RCC 7860 (cell line): ENCODE data around the gene C3orf70.
"Not testable (repeated sequence)": the region's sequence is repeated elsewhere in the genome, so short reads cannot be mapped to it uniquely, and the experiment has no call there.

ENCODE experiments used
- DNase-seq: peaks from one replicate; pipeline ENCODE4 v3.0.0-alpha.2; 2015; ENCODE audit warnings: low spot score
- FAIRE-seq: peaks from 2 replicates; lab custom pipeline; 2012; peaks lifted over from hg19 to GRCh38; lab: Jason Lieb, UNC

The C3orf70 gene

DNA sequence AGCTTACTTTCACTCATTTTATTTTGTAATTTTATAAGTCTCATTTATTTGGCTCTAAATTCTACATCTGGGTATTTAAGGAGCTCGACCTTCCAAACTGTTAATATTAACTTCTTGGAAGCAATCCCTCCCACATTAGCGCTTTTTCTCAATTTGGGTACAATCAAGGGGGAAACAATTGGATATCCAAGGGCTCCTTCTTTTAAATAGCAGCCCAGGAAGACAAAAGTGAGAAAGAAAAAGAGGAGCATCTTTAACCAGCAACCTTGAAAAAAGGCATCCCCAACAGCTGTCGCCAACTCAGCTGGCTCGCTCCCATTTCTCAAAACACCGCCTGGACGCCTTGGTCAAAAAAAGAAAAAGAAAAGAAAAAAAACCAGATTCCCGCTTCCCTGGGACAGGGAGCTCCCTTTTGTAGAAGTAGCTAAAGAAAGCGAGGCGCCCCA is 873 bp downstream of the C3orf70 start:
- FAIRE-seq (no peak), DNase-seq (no peak)

DNA sequence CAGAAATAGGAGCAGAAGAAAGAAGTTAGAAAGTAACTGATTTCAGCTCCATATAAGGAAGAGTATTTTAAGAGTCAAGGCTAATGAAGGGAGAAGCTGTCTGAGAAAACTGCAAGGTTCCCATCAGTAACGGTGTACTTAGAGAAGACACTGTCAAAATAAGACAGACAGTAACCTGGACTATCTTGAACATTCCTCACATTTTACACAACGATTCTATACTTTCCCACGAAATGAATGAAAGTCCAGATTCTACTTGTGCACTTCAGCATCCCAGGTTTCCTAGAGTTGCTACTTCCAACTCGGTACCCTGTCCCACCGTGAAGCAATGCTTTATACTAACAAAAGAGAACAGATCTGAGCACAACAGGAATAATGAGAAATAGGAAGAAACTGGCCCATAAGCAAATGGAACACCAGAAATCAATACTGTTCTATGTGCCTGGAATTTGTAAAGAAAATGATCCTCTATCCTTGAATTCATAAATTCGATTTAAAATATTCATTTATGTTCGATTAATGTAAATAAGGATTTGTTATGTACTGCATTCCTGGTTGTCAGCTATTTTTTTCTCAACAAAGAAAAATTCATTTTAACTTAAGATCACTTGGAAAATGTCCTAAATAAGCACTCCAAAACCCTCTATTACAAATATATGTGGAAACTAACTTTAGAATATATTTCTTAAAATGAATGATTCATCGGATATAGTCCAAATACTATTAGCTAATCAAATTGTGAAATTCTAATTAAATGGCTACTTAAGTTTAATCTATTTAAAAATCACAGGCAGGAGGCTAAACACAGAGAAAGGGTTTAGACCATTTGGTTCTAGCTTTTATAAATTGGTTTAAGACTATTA is 1.5 kb downstream of the C3orf70 start:
- DNase-seq, result no peak
- no peak for FAIRE-seq

DNA sequence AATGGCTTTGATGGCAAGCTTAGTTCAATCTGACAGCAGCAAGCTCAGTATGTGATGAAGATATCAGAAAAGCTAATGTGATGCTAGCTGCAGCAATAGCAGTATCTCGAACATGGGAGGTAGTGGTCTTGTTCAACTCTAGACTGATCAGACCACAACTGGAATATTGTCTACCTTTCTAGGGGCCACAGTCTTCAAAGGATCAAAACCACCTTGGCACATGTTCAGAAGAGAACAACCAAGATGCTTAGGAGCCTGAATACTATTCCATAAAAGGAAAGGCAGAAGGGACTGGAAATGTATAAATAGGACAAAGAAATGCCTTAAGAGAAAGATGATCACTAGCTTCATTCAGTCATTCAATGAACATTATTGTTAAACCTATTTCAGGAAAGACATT is 2.3 kb downstream of the C3orf70 start:
- FAIRE-seq, result no peak
- DNase-seq, result no peak

DNA sequence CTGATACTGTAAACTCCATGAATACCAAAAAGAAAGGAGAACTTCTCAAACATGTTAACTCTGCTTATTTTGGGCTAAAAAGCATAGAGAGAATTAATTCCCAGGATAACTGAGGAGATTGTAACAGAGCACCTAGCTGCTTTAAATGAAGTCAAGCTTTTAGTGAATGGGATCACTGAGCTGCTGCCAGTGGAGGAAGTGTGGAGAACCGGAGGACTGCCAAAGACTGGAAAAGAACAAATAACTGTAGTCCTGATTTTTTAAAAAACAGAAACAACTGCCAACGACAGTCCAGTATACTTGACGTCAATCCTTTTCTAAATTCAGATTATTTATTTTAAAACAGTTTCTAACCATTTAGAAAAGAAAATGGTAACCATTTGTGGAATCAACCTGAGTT is 3.3 kb downstream of the C3orf70 start:
- FAIRE-seq, result no peak
- no peak for DNase-seq

DNA sequence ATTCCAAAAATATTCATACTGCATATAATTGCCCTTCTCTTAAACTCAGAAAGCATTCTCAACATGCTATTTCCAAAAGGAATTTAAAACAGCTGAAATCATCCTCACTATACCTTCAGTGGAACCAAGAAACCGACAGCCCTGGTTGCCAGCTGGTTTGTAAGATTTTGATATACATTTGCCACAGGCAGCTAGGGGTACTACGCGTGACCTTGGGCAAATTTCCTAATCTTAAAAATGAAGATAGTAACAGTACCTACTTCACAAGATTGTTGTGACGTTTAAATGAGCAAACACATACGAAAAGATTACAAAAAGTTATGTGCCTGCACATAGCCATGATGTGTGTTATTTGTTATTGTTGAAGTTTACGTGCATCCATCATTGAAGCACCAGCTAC is 7.3 kb downstream of the C3orf70 start:
- DNase-seq (no peak), FAIRE-seq (no peak)

DNA sequence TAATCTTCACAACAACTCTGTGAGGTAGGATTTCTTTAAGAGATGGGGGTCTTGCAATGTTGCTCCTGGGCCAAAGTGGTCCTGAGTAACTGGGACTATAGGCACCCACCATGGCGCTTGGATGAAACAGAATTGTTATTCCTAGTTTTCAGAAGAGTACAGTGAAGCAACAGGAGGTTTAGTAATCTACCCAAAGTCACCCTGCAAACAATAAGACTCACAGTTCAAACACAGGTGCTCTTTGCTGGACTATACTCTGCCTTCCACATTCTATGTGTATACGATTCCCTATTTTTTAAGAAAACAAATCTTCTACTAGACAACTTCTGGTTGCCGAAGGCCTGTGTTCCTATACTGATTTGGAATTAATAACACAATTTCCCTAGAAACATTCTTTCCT is 8.1 kb downstream of the C3orf70 start:
- FAIRE-seq (no peak), DNase-seq (no peak)

DNA sequence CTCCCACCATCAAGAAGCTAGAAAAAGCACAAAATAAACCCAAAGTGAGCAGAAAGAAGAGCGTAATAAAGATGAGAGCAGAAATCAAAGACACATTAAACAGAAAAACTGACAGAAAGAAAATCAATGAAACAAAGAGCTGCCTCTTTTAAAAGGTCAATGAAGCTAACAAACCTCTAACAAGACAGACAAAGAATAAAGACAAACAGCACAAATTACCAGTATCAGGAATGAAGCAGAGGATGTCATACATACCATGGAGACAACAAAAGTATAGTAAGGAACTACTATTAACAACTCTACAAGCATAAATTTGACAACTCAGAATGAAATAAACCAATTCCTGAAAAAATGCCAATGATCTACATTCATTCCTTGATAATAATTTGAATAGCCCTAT is 15.0 kb downstream of the C3orf70 start:
- FAIRE-seq (no peak), DNase-seq (no peak)

DNA sequence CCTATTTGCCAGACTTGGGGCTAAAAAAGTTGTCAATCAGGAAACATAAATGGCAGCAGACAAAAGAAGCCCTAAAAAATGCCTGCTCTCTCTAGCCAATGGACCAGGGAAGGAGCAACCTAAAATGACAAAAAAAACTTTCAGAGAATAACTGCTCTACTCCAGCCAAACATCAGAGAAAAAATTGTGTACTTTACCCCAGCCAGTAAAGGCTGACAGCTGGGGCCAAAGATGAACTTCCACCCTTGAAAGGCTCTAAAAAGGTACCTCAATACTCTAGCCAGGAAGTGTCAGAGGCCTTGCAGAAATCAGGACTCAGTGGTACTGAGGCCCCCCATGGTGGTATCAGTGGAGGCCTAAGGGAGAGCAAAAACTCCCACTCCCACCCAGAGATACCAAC is 18.4 kb downstream of the C3orf70 start:
- FAIRE-seq, result no peak
- no peak for DNase-seq

DNA sequence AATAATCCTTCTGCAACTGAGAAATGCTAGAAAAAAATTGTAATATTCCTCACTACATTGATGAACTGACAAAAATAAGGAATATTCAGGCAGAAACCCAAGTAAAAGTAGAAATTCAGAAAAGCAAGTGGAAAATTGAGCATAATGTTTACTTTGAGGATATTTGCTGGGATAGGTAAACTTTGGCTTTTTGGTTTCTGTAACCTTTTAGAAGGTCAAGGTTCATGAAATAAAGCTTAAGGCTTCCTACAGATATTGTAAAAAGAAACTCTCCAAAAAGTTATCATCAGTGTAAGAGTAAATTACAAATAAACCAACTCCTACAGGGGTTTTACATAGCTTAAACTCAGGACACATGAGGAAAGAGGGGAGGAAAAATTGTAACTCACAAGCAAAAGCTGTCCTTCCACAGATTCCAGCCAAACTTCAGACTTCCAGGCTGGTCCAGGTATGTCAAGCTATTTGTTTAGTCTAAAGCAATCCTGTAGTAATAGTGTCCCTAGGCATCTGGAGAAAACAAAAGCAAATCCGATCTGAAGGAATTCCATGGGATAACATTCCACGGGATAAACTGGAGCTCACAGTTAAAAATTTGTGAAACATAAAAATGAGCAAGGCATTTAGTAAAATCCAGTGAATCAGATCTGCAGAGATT is 21.1 kb downstream of the C3orf70 start:
- DNase-seq (no peak), FAIRE-seq (no peak)

DNA sequence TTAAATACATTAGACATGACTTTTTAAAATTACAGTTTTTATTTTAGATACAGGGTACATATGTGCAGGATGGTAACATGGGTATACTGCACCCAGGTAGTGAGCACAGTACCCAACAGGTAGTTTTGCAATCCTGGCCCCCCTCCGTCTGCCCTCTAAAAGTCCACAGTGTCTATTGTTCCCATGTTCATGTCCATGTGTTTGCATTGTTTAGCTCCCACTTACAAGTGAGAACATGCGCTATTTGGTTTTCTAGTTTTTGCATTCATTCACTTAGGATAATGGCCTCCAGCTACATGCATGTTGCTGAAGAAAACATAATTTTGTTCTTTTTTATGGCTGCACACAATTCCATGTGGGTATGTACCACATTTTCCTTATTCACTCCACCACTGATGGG is 23.8 kb downstream of the C3orf70 start:
- DNase-seq (no peak), FAIRE-seq (no peak)

DNA sequence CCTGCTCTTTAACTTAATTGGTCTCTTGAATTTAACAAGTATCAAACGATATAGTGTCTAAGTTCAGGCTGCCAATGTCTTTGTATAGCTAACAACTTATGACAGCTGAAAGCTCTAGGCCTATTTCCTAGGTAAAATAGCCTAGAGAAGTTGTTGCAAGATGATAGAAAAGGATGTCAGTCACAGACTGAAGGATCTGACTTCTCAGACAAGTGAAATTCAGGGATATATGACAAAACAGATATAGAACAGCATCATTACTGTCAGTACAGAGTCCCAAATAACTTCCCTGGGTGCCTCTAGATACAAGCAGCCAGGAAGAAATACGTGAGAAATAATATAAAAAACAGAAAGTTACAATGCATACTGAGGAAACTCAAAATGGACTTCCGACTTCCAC is 26.7 kb downstream of the C3orf70 start:
- FAIRE-seq (no peak), DNase-seq (no peak)

DNA sequence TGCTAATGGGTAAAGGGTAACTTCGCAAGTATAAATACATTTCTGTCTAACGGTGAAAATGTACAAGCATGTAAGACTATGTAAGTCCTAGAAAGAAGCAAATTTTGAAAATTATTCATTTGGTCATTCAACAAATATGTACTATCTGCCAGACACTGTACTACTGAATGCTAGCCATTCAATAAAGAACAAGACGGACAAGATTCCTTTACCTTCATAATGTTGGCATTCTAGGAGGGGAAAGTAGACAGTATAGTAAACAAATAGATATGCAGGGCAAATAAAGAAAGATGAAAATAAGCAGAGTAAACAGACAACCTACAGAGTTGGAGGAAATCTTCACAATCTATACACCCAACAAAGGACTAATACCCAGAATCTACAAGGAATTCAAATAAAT is 32.7 kb downstream of the C3orf70 start:
- FAIRE-seq (no peak), DNase-seq (no peak)

DNA sequence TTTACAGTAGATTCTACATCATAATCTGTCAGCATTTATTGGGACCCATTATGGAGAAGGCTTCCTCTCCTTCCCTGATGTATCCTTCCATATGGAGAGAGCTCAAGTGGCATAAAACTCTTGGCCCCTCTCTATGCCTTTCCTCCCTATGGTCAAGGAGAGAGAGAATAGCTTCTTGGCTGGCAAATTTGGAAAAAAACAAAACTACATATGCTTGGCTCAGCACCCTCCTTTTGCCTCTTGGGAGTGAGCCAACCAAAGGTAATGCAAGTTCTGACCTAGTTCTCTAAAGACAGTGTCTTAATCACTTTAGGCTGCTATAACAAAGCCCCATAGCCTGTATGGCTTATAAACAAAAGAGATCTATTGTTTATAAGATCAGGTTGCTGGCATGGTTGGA is 37.5 kb downstream of the C3orf70 start:
- no peak for DNase-seq
- FAIRE-seq, result no peak

DNA sequence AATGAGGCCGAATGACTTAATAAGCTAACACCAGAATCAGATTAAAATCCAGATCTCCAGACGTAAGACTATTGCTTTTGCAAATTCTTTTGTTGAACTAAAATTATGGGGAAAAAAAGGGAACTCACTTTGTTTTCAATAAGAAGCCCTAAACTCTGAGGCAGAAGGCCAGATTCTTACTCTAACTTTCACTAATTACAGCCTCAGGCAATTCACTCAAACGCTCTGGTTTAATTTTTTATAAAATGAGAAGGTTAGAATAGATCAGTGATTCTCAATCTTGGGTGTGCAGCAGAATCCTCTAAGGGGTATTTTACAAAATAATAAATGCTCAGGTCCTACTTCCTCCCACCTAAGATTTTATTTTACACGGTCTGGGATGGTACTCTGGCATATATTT is 38.1 kb downstream of the C3orf70 start:
- no peak for FAIRE-seq
- no peak for DNase-seq

DNA sequence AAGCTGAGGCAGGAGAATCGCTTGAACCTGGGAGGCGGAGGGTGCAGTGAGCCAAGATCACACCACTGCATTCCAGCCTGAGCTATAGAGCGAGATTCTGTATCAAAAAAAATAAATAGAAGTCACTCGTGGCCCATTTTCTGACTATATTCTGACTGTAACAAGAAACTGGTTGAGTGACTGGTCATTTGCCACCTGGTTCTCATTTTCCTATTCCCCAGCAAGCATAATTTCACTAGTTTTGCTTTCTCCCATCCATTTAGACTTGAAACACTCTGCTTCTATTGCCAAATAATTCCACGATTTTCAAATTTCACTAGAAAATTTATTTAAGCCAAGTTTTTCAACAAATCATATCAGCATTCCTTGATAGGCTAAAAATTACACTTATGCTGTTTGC is 40.7 kb downstream of the C3orf70 start:
- no peak for FAIRE-seq
- DNase-seq, result no peak

DNA sequence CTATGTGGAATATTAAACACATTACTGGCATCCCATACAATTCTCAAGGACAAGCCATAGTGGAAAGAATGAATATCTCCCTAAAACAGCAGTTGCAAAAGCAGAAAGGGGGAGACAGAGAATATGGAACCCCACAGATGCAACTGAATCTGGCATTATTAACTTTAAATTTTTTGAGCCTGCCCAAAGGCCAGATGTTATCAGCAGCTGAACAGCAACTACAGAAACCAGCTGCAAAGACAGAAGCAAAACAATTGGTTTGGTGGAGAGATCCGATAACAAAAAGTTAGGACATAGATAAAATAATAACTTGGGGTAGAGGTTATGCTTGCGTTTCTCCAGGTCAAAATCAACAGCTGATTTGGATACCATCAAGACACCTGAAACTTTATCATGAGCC is 43.8 kb downstream of the C3orf70 start:
- DNase-seq, FAIRE-seq: not testable (repeated sequence)

DNA sequence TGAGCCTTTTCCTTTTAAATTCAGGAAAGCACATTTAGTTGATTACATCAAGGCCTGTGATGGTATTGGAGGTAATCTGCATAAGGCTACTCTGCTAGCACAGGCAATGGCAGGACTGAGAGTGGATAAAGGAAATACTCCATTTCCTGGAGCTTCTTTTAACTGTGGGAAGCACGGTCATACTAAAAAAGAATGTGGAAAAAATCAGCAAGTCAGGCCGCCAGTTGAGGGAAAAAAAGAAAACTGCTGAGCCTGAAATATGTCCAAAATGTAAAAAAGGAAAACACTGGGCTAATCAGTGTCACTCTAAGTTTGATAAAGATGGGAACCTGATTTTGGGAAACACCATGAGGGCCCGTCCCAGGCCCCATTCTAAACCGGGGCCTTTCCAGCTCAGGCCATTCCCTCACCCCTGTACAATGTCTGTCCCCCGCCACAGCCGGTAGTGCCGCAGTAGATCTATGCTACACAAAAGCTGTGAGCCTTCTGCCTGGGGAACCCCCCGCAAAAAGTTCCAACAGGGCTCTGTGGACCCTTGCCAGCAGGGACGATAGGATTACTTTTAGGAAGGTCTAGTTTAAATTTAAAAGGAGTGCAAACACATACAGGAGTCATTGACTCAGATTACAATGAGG is 46.5 kb downstream of the C3orf70 start:
- FAIRE-seq, DNase-seq: not testable (repeated sequence)

DNA sequence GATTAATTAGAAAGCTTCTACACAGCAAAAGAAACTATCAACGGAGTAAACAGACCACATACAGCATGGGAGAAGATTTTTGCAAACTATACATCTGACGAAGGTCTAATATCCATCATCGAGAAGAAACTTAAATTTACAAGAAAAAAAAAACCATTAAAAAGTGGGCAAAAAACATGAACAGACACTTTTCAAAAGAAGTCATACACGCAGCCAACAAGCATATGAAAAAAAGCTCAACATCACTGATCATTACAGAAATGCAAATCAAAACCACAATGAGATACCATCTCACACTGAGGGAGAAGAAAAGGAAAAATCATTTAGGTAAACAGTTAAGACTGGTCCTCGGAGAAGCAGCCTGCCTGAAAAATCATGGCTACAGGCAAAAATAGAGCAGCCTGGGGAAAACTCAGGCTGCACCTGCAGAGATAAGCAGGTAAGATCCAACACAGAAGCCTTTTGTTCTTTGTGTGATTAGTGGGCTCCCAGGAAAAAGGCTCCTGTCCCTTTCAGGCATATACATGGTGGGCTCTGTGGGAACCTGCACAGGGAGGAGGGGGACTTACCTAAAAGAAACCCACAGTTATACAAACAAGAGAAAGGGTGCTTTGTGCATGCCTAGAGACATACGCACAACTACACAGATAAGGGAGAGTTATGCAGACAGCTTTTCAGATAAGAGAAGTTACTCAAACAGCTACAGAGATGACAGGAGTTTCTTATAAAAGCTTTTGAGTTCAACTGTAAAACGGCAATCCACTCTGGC is 49.3 kb downstream of the C3orf70 start:
- DNase-seq (no peak), FAIRE-seq (no peak)

DNA sequence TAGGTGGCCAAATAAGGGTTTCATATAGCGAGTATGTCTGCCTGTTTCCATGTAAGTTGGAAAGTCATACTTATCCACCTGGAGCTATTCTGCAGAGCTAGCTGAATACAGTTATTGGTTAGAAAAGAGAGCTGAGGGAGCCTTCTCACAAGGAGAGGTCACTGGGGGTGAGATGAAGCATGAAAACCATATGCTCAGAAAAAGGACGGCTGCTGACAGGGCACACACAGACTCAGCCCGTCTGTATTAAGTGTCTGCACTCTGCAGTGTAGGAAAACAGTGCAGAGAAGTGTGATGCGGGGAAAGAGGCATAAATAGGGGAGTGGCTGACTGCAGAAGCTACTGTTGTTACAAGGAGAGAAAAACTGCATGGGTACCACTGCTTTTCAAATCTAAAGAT is 58.2 kb downstream of the C3orf70 start:
- DNase-seq, result no peak
- no peak for FAIRE-seq

DNA sequence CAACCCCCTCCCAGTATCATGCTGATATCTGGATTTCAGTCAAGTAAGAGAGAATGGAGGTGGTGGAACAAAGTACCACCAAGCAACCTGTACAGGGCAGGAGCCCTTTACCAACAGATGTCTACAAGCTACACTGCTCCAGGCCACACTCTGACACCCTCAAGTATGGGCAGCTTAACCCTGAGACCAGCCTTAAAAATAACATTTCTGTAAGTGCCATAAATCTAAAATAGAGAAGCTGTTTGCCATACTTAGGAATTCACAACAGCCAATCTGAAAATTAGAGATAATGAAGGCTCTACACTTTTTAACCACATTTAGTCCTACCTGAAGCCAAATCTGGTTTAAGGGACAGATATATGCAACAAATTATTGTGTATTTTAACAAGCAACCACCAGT is 59.7 kb downstream of the C3orf70 start:
- no peak for FAIRE-seq
- no peak for DNase-seq

DNA sequence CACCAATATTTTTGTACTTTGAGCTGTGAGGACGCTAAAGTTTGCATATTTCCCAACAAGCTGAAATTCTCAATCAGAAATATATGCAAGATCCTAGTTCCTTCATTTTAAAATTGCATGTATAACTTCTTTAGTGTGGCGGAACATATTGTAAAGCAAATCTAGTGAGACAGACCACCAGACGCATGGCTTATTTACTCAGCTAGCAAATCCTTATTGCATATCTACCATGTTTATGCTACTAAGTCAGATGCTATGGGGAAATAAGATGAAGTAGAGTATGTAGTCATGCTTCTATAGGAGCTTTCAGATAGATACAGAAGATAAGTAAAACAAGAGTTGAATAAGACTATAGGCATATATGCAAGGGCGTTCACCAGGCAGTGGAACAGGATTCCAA is 62.0 kb downstream of the C3orf70 start:
- FAIRE-seq (no peak), DNase-seq (no peak)
